ENCODE results near the gene EIF4B. TPM values are rescaled to one million over a fixed set of nuclear protein-coding genes. Genes with fewer than 3 reads are reported as not detected.

Gene EIF4B, protein sequence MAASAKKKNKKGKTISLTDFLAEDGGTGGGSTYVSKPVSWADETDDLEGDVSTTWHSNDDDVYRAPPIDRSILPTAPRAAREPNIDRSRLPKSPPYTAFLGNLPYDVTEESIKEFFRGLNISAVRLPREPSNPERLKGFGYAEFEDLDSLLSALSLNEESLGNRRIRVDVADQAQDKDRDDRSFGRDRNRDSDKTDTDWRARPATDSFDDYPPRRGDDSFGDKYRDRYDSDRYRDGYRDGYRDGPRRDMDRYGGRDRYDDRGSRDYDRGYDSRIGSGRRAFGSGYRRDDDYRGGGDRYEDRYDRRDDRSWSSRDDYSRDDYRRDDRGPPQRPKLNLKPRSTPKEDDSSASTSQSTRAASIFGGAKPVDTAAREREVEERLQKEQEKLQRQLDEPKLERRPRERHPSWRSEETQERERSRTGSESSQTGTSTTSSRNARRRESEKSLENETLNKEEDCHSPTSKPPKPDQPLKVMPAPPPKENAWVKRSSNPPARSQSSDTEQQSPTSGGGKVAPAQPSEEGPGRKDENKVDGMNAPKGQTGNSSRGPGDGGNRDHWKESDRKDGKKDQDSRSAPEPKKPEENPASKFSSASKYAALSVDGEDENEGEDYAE
- 100 to 1,000 TPM; 340 to 372 TPM for total RNA-seq

DNA sequence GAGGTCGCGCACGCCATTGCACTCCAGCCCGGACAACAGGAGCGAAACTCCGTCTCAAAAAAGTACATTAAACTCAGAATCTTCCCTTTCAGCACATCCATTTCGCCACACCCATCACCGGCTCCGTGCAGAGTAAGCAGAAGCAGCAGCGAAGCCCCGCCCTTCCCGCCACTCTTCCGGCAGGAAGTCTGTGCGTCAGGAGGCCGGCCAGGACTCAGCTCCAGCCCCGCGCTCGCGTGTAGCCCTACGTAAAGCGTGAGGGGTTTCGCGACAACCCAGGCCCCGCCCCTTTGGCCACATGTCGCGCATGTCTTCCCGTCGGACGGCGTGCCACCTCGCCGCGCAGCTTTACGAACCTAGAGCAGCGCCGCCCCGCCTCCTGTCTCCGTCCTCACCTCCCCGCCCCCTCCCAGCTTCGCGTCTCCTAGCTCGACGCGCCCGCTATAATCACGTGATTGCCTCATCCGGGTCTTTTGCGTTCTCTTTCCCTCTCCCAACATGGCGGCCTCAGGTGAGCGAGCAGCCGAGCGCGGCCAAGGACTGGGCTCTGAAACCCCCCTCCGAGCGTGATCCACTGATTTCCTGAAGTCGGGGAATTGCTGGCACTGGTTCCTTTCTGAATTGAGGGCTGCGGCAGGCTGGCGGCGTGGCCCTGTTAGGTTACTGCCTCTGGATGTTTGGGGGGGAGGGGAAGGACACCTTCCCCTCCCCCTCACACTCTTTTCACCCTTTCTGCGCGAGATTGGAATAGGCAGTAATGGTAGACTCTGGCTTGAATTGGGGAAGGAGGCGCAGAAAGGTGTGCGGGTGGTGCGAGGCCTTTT, at the start of gene EIF4B:
Gene EIF4B, plus strand, starts transcription at position 471 of the 824 bp plus-strand sequence. Its CDS starts 28 bp downstream, at position 499.
- Mint-ChIP-seq H3K4me1 (ENCODE audit: low read depth in 2 of 2) (peaks cover 30 to 35% of the 10 kb centered on the region in 2 donors), H3K4me3 (peak within 1 kb of the TSS; percentile 97), H3K9me3 (no peaks in the 10 kb centered on the region), H3K36me3 (peaks cover 18% of the 10 kb centered on the region), H3K27me3 (no peaks in the 10 kb centered on the region), H3K27ac (peak within 1 kb of the TSS; percentile 99)
- ATAC-seq (peak; percentile 96 to 97), DNase-seq (ENCODE audit: low spot score) (peak; percentile 100)

DNA sequence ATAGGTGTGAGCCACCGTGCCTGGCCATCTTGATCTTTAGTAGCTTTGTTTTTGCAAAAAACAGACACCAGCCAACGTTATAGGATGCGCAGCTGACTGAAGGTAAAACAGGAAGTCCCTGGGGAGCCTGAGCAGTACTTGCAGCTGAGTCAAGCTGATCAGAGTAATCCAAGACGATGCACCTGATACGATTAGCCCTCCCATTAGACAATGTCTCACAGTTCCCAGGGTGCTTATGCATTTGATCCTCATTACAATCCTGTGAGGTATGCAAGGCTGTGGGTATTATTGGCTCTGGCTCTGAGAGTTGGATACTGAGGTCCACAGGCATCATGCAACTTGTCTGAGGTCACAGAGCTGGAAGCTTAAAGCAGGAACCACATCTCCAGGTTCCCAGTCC, 49.3 kb upstream of the EIF4B start:
- H3K36me3 Mint-ChIP-seq = no peaks in the 10 kb centered on the region
- H3K4me3 Mint-ChIP-seq = no peak overlapping the region
- DNase-seq (ENCODE audit: low spot score) (no peak), ATAC-seq (no peak)
- no peaks in the 10 kb centered on the region for H3K4me1 Mint-ChIP-seq (ENCODE audit: low read depth in 2 of 2)
- no peaks in the 10 kb centered on the region for H3K9me3 Mint-ChIP-seq
- H3K27ac Mint-ChIP-seq = no peak overlapping the region
- peaks cover 0 to 4% of the 10 kb centered on the region in 2 donors for H3K27me3 Mint-ChIP-seq

DNA sequence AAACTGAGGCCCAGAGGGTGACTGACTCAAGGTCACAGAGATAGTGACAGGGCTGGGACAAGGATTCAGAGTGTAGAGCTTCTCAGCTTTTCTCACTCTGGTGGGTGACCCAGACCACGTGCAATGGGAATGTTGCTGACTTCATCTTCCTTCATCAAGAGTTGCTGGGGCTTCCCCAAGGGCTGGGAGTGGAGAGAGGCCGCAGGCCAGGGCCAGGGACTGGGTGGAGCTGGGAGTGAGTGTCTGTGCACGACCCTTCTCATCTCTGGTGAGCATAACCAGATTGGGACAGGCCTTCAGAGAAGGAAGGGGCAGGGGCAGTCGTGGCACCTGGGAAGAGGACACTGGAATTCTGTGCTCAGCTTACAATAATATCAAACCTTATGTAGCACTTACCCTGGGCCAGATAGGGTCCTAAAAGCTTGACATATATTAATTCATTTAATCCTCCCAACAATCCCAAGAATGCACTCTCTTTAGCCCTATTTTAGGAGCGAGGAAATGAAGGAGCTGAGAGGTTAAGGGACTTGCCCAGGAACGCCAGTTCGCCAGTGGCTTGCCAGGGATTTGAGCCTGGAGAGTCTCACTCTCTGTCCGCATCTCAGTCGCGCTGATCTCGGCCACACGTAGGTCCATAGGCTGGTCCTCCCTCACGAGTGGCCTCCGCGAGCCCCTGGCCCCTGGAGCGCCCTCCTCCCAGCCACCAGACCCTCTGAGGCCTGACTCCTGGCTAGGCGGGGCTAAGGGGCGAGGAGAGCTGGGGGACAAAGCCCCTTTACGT, 41.5 kb upstream of the EIF4B start:
- DNase-seq (ENCODE audit: low spot score) = no peak
- peak in 1 of 2 donors; percentile 46 for ATAC-seq
- H3K27ac Mint-ChIP-seq = no peak overlapping the region
- H3K9me3 Mint-ChIP-seq = no peaks in the 10 kb centered on the region
- no peaks in the 10 kb centered on the region for H3K4me1 Mint-ChIP-seq (ENCODE audit: low read depth in 2 of 2)
- H3K4me3 Mint-ChIP-seq = no peak overlapping the region
- no peaks in the 10 kb centered on the region for H3K36me3 Mint-ChIP-seq
- H3K27me3 Mint-ChIP-seq = peaks cover 7 to 11% of the 10 kb centered on the region in 2 donors

- Mint-ChIP-seq H3K27me3 (peaks cover 8 to 11% of the 10 kb centered on the region in 2 donors), H3K9me3 (no peaks in the 10 kb centered on the region), H3K27ac (no peak overlapping the region), H3K36me3 (no peaks in the 10 kb centered on the region), H3K4me1 (ENCODE audit: low read depth in 2 of 2) (no peaks in the 10 kb centered on the region), H3K4me3 (no peak overlapping the region)
- ATAC-seq (peak in 1 of 2 donors; percentile 33), DNase-seq (ENCODE audit: low spot score) (no peak)
These were observed 40.9 kb upstream of the EIF4B start for GRCh38 chr12:52965337-52965731.

DNA sequence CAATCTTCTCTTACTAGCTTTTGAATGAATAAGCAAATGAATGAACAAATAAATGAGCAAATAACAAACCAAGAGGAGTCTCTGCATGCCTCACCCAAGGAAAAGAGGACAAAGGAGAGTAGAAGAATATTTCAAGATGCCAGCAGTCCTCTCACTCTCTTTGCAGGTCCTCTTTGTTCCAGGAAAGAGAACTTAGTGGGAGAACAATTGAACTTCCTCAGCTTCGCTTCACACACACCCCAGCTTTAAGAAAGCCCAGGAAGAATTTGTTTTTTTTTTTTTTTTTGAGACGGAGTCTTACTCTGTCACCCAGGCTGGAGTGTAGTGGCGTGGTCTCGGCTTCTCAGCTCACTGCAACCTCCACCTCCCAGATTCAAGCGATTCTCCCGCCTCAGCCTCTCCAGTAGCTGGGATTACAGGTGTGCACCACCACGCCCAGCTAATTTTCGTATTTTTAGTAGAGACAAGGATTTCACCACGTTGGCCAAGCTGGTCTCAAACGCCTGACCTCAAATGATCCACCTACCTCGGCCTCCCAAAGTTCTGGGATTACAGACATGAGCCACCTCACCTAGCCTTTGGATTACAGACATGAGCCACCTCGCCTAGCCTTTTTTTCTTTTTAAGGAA, 37.0 kb upstream of the EIF4B start:
- Mint-ChIP-seq H3K4me1 (ENCODE audit: low read depth in 2 of 2) (no peaks in the 10 kb centered on the region), H3K4me3 (no peak overlapping the region), H3K27ac (no peak overlapping the region), H3K36me3 (no peaks in the 10 kb centered on the region), H3K9me3 (no peaks in the 10 kb centered on the region), H3K27me3 (peaks cover 4 to 6% of the 10 kb centered on the region in 2 donors)
- no peak for ATAC-seq
- DNase-seq (ENCODE audit: low spot score) = no peak

DNA sequence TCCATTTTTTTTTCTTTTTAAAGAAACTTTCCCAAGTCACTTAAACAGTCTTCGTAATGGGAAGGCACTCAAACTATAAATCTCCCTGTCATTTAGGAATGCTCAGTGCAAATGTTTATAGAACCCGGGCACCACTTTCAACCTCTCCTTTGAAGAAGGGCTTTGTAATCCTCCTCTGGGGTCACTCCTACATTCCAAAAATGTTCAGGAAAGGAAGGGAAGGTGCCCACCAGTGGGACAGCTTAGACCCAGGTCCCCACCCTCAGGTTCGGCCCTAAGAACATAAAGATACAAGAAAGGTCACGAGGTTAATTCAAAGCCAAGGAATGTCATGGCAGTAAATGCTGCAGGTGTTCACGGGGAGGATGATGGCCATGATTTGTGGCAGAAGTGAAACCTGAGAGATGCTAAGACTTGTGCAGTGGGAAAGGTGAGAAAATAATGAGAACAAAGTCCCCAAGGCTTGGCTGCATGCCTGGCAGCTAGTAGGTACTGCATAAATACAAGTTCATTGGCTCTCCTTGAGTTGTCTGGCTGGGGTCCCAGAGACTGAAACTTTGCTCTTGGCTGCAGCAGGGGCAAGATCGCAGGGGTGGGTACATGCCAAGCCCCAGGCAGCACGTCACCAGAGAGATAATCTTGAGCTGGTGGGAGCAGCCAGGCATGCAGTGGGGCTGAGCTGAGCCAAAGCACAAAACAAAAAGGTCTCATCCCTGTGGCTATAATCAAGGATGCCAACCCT, 36.3 kb upstream of the EIF4B start:
- H3K36me3 Mint-ChIP-seq = no peaks in the 10 kb centered on the region
- H3K4me3 Mint-ChIP-seq = no peak overlapping the region
- no peaks in the 10 kb centered on the region for H3K9me3 Mint-ChIP-seq
- DNase-seq (ENCODE audit: low spot score) (no peak), ATAC-seq (no peak)
- no peaks in the 10 kb centered on the region for H3K4me1 Mint-ChIP-seq (ENCODE audit: low read depth in 2 of 2)
- H3K27me3 Mint-ChIP-seq = peaks cover 6% of the 10 kb centered on the region in 2 donors
- no peak overlapping the region for H3K27ac Mint-ChIP-seq

DNA sequence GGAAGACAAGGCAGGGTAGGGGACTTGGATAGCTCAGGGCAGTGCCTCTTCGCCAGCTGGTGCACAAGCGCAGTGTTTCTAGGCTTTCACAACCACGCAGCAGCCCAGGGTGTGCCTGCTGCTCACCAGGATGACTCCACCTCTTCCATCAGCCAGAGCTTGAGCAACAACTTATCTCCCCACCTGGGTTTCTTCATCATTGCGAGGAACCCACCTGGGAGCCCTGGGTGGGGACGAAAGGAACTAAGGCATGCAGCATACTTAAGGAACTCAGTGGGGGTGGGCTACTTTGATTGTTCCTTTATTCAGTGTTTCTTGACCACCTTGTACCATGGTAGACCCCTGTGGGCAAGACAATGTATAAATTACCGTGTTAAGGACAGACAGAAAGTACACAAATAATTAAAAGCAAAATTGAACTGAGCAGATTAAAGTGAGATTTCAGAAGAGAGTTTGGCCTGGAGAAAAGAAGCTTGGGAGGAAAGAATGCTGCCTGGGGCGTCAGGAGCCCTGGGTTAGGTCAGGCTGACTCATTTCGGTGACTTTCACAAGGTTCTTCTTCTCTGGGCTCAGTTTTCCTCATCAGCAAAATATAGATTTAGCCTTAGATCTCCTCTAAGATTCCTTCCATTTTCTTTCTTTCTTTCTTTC, 34.5 kb upstream of the EIF4B start:
- ATAC-seq = no peak
- DNase-seq (ENCODE audit: low spot score) = no peak
- Mint-ChIP-seq H3K36me3 (no peaks in the 10 kb centered on the region), H3K4me3 (no peak overlapping the region), H3K4me1 (ENCODE audit: low read depth in 2 of 2) (no peaks in the 10 kb centered on the region), H3K27ac (no peak overlapping the region), H3K9me3 (no peaks in the 10 kb centered on the region), H3K27me3 (peaks cover 12 to 17% of the 10 kb centered on the region in 2 donors)

DNA sequence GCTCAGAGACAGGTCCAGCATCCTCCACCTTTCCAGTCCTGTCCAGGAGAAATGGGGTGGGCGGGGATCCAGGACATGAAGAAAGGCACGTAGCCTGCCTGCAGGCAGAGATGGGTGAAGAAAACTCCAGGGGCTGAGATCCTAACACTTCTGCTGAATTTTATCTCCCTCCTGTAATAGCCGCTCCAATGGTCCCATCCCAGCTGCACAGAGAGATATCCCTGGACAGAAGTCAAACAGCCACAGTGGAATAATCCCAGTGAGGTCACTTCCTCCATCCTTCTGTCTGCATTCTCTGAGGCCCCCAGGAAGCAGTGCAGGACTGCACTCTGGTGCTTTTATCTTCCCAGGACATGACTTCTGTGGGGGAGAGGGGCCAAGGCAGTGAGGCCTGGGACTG, 31.1 kb upstream of the EIF4B start:
- H3K27me3 Mint-ChIP-seq = peaks cover 30 to 39% of the 10 kb centered on the region in 2 donors
- DNase-seq (ENCODE audit: low spot score) (no peak), ATAC-seq (no peak)
- H3K27ac Mint-ChIP-seq = no peak overlapping the region
- no peaks in the 10 kb centered on the region for H3K9me3 Mint-ChIP-seq
- H3K36me3 Mint-ChIP-seq = no peaks in the 10 kb centered on the region
- no peak overlapping the region for H3K4me3 Mint-ChIP-seq
- no peaks in the 10 kb centered on the region for H3K4me1 Mint-ChIP-seq (ENCODE audit: low read depth in 2 of 2)

GRCh38 chr12:52975820-52976573, 30.3 kb upstream of the EIF4B start:
- ATAC-seq (no peak), DNase-seq (ENCODE audit: low spot score) (no peak)
- no peaks in the 10 kb centered on the region for H3K36me3 Mint-ChIP-seq
- H3K9me3 Mint-ChIP-seq = no peaks in the 10 kb centered on the region
- H3K4me1 Mint-ChIP-seq (ENCODE audit: low read depth in 2 of 2) = peaks cover 0 to 3% of the 10 kb centered on the region in 2 donors
- H3K27ac Mint-ChIP-seq = no peak overlapping the region
- H3K27me3 Mint-ChIP-seq = peaks cover 35 to 46% of the 10 kb centered on the region in 2 donors
- no peak overlapping the region for H3K4me3 Mint-ChIP-seq

- H3K27ac Mint-ChIP-seq = no peak overlapping the region
- H3K4me3 Mint-ChIP-seq = no peak overlapping the region
- peaks cover 35 to 46% of the 10 kb centered on the region in 2 donors for H3K27me3 Mint-ChIP-seq
- DNase-seq (ENCODE audit: low spot score) = no peak
- H3K9me3 Mint-ChIP-seq = no peaks in the 10 kb centered on the region
- H3K36me3 Mint-ChIP-seq = no peaks in the 10 kb centered on the region
- H3K4me1 Mint-ChIP-seq (ENCODE audit: low read depth in 2 of 2) = peaks cover 0 to 3% of the 10 kb centered on the region in 2 donors
- no peak for ATAC-seq
These were observed 29.6 kb upstream of the EIF4B start for GRCh38 chr12:52976574-52977071.

- no peak overlapping the region for H3K27ac Mint-ChIP-seq
- DNase-seq (ENCODE audit: low spot score) = no peak
- H3K36me3 Mint-ChIP-seq = no peaks in the 10 kb centered on the region
- H3K4me3 Mint-ChIP-seq = no peak overlapping the region
- H3K9me3 Mint-ChIP-seq = no peaks in the 10 kb centered on the region
- H3K27me3 Mint-ChIP-seq = peaks cover 35 to 46% of the 10 kb centered on the region in 2 donors
- H3K4me1 Mint-ChIP-seq (ENCODE audit: low read depth in 2 of 2) = peaks cover 0 to 3% of the 10 kb centered on the region in 2 donors
- peak in 1 of 2 donors; percentile 29 for ATAC-seq
These were observed 29.1 kb upstream of the EIF4B start for GRCh38 chr12:52977170-52977569.

All from natural killer cell treated with Interleukin-12 subunit alpha and Interleukin-12 subunit beta and Interleukin-15 and Interleukin-18, amount 100 ng/mL, for 72 hours (primary cell).